Neural crest cell (in vitro differentiated cells): ENCODE measurements around the gene SLC25A45. TPM values are rescaled to one million over a fixed set of nuclear protein-coding genes. Genes with fewer than 3 reads are reported as not detected.

Source experiments
- DNase-seq: peaks from one replicate; pipeline ENCODE4 v3.0.0; 2021; ENCODE audit warnings: low read depth, mixed read lengths, low spot score
- H3K27ac Mint-ChIP-seq: one replicate; pipeline ENCODE4 v1.8.0; 2021; ENCODE audit warnings: mild to moderate bottlenecking, mixed read lengths; ENCODE audit not compliant: unreplicated experiment
- H3K27me3 Mint-ChIP-seq: 2 replicates; pipeline ENCODE4 v1.8.0; 2021; ENCODE audit warnings: low read depth, mild to moderate bottlenecking, mixed read lengths
- H3K36me3 Mint-ChIP-seq: 2 replicates; pipeline ENCODE4 v1.8.0; 2021; ENCODE audit warnings: low read depth, mild to moderate bottlenecking, mixed read lengths
- H3K4me1 Mint-ChIP-seq: 2 replicates; pipeline ENCODE4 v1.8.0; 2021; ENCODE audit warnings: mixed read lengths
- H3K4me3 Mint-ChIP-seq: one replicate; pipeline ENCODE4 v1.8.0; 2021; ENCODE audit warnings: mild to moderate bottlenecking, mixed read lengths
- H3K9me3 Mint-ChIP-seq: 2 replicates; pipeline ENCODE4 v1.8.0; 2021; ENCODE audit warnings: mixed read lengths
- total RNA-seq: library from RNA; stranded (reverse); gene quantifications from 2 replicates; pipeline ENCODE4 v1.2.1, GENCODE V29; 2021
- TF ChIP-seq, protein P1 (sequence below): fragments of 200-600 bp; sonication (generic); conservative IDR thresholded peaks from 2 replicates; pipeline ENCODE4 v1.5.0; 2021; ENCODE audit warnings: antibody characterized with exemption, mild to moderate bottlenecking

The SLC25A45 gene
- total RNA-seq, 1 donor from 2014 or later: 1.5 TPM

DNA sequence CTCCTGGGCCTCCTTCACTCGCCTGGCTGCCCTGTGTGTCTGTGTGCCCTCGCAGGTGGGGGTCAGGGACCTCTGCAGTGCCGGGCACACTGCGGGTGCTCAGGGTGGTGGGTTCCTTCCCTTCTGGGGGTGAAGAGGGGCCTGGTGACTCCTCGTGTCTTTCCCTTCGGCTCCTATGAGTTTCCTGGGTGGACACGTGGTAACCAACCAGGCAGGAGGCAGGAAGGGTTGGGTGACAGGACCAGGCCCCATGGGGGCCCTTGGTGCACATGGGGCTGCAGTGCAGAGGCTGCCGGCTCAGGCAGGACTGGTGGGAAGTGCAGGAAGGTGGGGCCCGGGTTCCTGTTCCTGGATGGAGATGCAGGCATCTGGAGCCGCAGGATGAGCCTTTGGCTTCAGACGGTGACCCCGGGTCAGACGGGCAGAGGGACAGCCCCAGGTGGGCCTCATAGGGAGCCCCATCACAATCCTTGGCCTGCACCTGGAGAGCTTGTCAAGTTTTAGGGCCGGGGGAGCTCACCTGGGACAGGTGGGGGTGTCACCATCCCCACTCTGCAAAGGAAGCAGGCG is 13.6 kb upstream of the SLC25A45 start:
- H3K9me3 Mint-ChIP-seq: no peaks in the 10 kb centered on the region
- H3K27me3 Mint-ChIP-seq: no peaks in the 10 kb centered on the region
- DNase-seq: no peak
- TF ChIP-seq, protein P1, sequence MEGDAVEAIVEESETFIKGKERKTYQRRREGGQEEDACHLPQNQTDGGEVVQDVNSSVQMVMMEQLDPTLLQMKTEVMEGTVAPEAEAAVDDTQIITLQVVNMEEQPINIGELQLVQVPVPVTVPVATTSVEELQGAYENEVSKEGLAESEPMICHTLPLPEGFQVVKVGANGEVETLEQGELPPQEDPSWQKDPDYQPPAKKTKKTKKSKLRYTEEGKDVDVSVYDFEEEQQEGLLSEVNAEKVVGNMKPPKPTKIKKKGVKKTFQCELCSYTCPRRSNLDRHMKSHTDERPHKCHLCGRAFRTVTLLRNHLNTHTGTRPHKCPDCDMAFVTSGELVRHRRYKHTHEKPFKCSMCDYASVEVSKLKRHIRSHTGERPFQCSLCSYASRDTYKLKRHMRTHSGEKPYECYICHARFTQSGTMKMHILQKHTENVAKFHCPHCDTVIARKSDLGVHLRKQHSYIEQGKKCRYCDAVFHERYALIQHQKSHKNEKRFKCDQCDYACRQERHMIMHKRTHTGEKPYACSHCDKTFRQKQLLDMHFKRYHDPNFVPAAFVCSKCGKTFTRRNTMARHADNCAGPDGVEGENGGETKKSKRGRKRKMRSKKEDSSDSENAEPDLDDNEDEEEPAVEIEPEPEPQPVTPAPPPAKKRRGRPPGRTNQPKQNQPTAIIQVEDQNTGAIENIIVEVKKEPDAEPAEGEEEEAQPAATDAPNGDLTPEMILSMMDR: no peak
- H3K4me3 Mint-ChIP-seq: no peak overlapping the region
- H3K27ac Mint-ChIP-seq: no peak overlapping the region
- peaks cover 3% of the 10 kb centered on the region for H3K4me1 Mint-ChIP-seq
- H3K36me3 Mint-ChIP-seq: peaks cover 3% of the 10 kb centered on the region

DNA sequence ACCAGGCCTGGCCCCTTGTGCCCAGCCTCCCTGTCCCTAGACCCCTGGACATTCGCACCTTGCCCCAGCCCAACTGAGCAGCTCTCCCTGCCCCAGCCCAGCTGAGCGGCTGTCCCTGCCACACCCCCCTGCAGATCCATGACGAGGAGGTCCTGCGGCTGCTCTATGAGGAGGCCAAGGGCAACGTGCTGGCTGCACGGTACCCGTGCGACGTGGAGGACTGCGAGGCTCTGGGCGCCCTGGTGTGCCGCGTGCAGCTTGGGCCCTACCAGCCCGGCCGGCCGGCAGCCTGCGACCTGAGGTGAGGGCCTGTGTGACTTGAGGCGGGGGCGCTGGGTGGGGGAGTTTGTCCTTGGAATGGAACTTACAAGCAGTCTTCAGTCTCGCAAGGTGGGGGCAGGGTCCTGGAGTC is 11.7 kb upstream of the SLC25A45 start:
- H3K27ac Mint-ChIP-seq: no peak overlapping the region
- H3K27me3 Mint-ChIP-seq: no peaks in the 10 kb centered on the region
- DNase-seq: no peak
- H3K9me3 Mint-ChIP-seq: no peaks in the 10 kb centered on the region
- TF ChIP-seq, protein P1: no peak
- H3K4me3 Mint-ChIP-seq: no peak overlapping the region
- peaks cover 3% of the 10 kb centered on the region for H3K36me3 Mint-ChIP-seq
- H3K4me1 Mint-ChIP-seq: peaks cover 22% of the 10 kb centered on the region

DNA sequence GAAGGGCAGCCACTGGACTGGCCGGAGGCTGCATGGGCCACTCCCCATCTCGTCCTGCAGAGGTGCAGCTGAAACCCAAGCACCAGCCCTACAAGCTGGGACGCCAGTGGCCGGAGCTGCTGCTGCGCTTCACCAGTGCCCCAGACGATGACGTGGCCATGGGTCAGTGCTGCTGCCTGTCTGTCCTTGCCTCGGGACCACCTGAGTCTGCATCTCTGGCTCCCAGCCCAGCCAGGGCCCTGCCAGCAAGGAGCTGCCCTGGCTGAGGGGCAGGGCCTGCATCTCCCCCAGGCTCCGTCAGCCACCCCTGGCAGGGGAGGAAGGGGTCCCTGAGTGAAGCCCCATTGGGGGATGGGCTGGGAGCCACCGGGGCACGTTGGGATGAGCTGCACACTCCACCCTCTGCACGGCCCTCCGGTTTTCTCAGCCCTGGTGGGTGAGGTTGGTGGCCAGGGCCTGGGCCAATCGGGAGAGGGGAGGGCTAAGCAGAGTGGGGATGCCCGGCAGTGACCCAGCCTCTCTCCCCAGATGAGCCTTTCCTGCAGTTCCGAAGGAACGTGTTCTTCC is 11.2 kb upstream of the SLC25A45 start:
- Mint-ChIP-seq H3K27ac (no peak overlapping the region), H3K27me3 (no peaks in the 10 kb centered on the region), H3K4me3 (no peak overlapping the region), H3K36me3 (peaks cover 3% of the 10 kb centered on the region), H3K4me1 (peaks cover 28% of the 10 kb centered on the region), H3K9me3 (no peaks in the 10 kb centered on the region)
- no peak for DNase-seq
- TF ChIP-seq, protein P1: no peak

DNA sequence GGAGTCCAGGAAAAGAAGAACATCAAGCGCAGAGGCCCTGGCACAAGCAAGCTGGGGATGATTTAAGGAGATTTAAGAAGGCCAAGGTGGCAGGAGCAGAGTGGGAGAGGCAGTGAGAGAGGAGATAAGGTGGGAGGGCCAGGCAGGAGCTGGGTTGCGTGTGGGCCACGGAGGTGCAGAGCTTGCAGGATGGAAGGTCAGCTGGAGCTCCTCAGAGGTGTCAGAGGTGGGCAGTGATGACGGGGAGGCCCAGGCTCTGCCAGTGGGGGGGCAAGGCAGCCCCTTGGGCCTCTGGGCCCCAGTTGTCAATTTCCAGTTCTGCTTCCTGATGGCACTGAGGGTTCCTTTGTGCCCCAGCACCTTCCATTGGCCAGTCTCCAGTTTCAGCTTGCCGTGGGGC is 10.5 kb upstream of the SLC25A45 start:
- H3K9me3 Mint-ChIP-seq: no peaks in the 10 kb centered on the region
- TF ChIP-seq, protein P1: no peak
- H3K4me1 Mint-ChIP-seq: peaks cover 32% of the 10 kb centered on the region
- H3K27me3 Mint-ChIP-seq: no peaks in the 10 kb centered on the region
- DNase-seq: no peak
- H3K36me3 Mint-ChIP-seq: peaks cover 3% of the 10 kb centered on the region
- H3K4me3 Mint-ChIP-seq: no peak overlapping the region
- H3K27ac Mint-ChIP-seq: no peak overlapping the region

DNA sequence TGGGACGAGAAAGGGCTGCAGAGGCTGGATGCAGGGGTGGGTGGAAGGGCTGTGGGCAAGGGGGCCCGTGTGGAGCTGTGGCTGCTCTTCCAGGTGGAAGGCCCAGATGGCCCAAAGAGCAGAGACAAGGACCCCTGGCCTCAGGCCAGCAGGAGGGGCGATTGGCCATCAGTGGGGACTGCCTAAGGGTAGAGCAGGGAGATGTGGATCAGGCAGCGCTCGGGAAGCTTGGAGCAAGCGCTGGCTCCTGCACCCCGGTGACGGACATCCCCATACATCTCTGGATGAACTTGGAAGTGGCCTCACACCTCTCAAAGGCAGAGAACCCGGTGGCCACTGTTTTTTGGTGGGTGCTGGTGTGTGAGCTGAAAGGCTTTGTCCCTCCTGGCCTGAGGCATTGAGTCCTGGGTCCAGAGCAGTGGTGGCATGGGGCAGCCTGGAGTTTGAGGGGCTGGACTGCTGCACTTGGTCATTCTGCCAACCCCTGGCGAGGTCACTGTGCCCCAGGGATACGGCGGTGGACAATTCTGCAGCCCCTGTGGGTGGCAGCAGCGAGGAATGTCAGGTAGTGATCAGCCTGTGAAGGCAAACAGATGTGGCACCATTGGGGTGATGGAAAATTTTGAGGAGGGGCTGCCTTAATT is 9.9 kb upstream of the SLC25A45 start:
- Mint-ChIP-seq H3K4me1 (peaks cover 32% of the 10 kb centered on the region), H3K27me3 (no peaks in the 10 kb centered on the region), H3K4me3 (no peak overlapping the region), H3K27ac (no peak overlapping the region), H3K36me3 (peaks cover 2% of the 10 kb centered on the region), H3K9me3 (no peaks in the 10 kb centered on the region)
- DNase-seq: no peak
- TF ChIP-seq, protein P1: no peak
